DOHH2 (cell line): Measurements from ENCODE around the gene PYGM.

Source experiments
- H3F3A ChIP-seq: fragments of 200-600 bp; sonication (generic), shearing (Covaris generic); 2 replicates; pipeline ENCODE4 v1.6.0; 2016; ENCODE audit warnings: antibody characterized with exemption, mild to moderate bottlenecking; ENCODE audit not compliant: control insufficient read depth, insufficient read depth
- H3K27ac ChIP-seq: fragments of 200-600 bp; sonication (generic); 2 replicates; pipeline ENCODE4 v1.5.1; 2014; ENCODE audit warnings: low read depth, mild to moderate bottlenecking, low read length, moderate library complexity
- H3K27me3 ChIP-seq: fragments of 200-600 bp; sonication (generic); 2 replicates; pipeline ENCODE4 v1.6.1; 2014; ENCODE audit warnings: mild to moderate bottlenecking, low read length, mixed read lengths; ENCODE audit not compliant: control insufficient read depth
- H3K36me3 ChIP-seq: fragments of 200-600 bp; sonication (generic); 2 replicates; pipeline ENCODE4 v1.6.1; 2014; ENCODE audit warnings: mild to moderate bottlenecking, low read length, moderate library complexity, mixed read lengths; ENCODE audit not compliant: control insufficient read depth
- H3K4me1 ChIP-seq: fragments of 200-600 bp; sonication (generic); 2 replicates; pipeline ENCODE4 v1.6.1; 2014; ENCODE audit warnings: mild to moderate bottlenecking, low read length, mixed read lengths; ENCODE audit not compliant: control insufficient read depth
- H3K4me2 ChIP-seq: fragments of 200-600 bp; sonication (generic); 2 replicates; pipeline ENCODE4 v1.6.0; 2014; ENCODE audit warnings: mild to moderate bottlenecking, low read length, moderate library complexity
- H3K4me3 ChIP-seq: fragments of 200-600 bp; sonication (generic); 2 replicates; pipeline ENCODE4 v1.5.1; 2014; ENCODE audit warnings: mild to moderate bottlenecking, low read length, mixed read lengths
- H3K79me2 ChIP-seq: fragments of 200-600 bp; sonication (generic); 2 replicates; pipeline ENCODE4 v1.6.1; 2014; ENCODE audit warnings: mild to moderate bottlenecking, low read length, mixed read lengths; ENCODE audit not compliant: control insufficient read depth
- H3K9me2 ChIP-seq: fragments of 200-600 bp; sonication (generic); replicated peaks from 2 replicates; pipeline ENCODE4 v1.6.1; 2014; ENCODE audit warnings: mild to moderate bottlenecking, low read length, mixed read lengths; ENCODE audit not compliant: control insufficient read depth
- H3K9me3 ChIP-seq: fragments of 200-600 bp; sonication (generic); 2 replicates; pipeline ENCODE4 v1.6.1; 2014; ENCODE audit warnings: antibody characterized with exemption, low read length, mixed read lengths; ENCODE audit not compliant: control insufficient read depth, insufficient read depth
- H4K20me1 ChIP-seq: fragments of 200-600 bp; sonication (generic); 2 replicates; pipeline ENCODE4 v1.6.0; 2014; ENCODE audit warnings: low read depth, mild to moderate bottlenecking, antibody characterized with exemption, low read length, moderate library complexity; ENCODE audit not compliant: control insufficient read depth, insufficient read depth
- CTCF ChIP-seq: fragments of 200-600 bp; sonication (generic); IDR thresholded peaks from one replicate; pipeline ENCODE4 v1.5.1; 2014; ENCODE audit warnings: antibody characterized with exemption, mild to moderate bottlenecking, low read depth, low read length; ENCODE audit not compliant: poor library complexity, severe bottlenecking
- EZH2phosphoT487 ChIP-seq: fragments of 200-600 bp; sonication (generic); IDR thresholded peaks from 2 replicates; pipeline ENCODE4 v1.6.1; 2017; ENCODE audit warnings: borderline replicate concordance, mild to moderate bottlenecking, antibody characterized with exemption, low read length, moderate library complexity, mixed read lengths

PYGM gene

DNA sequence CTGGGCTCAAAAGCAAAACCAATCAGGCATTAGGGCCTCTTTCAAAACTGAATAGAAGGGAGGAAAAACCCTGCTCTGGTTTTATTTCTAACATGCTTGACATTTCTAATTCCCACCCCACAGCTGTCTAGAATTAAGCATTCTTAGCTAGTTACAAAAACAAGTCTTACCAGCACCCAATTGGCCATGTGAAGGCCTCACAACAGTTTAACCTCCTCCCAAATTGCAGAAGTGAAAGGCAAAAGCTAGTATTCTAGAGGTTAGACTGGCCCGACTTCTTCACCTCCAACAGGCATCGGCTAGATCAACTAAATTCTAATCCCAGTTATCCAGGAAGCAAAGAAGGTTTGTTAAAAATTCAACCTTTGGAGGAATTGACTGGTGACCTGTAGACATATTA, 12.1 kb upstream of the PYGM start:
- TF ChIP-seq CTCF (no peak), EZH2phosphoT487 (no peak)
- Histone ChIP-seq H4K20me1 (peaks cover 60% of the 10 kb centered on the region), H3K79me2 (peaks cover 98% of the 10 kb centered on the region), H3K9me3 (no peaks in the 10 kb centered on the region), H3K9me2 (no peaks in the 10 kb centered on the region), H3K27me3 (no peaks in the 10 kb centered on the region), H3K36me3 (peaks cover 100% of the 10 kb centered on the region), H3K4me2 (peak overlapping the region; percentile 85), H3F3A (peaks cover 93% of the 10 kb centered on the region), H3K4me1 (peaks cover 87% of the 10 kb centered on the region), H3K27ac (peak overlapping the region; percentile 86), H3K4me3 (peak overlapping the region; percentile 57)

DNA sequence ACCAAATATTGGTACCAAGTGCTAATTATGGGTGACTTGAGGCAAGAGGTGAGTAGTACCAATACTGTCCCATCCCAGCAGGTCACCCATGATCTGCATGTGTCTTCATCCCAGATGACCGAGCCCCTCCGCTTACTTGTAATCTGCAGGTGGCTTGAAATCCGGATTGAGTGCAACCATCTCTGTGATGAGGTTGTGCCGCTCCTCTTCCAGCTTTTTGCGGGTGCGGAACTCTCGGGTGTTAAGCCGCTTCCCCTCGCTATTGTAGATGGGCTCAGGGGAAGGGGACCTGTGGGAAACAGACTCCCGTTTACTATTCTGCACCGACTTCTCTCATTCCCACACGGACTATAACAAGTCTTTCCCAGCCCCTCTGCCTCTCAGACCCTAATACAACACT, 10.3 kb upstream of the PYGM start:
- peaks cover 78% of the 10 kb centered on the region for H3F3A ChIP-seq
- peaks cover 85% of the 10 kb centered on the region for H3K79me2 ChIP-seq
- no peak for TF ChIP-seq EZH2phosphoT487
- no peak for TF ChIP-seq CTCF
- no peaks in the 10 kb centered on the region for H3K9me3 ChIP-seq
- H3K4me1 ChIP-seq: peaks cover 77% of the 10 kb centered on the region
- no peak overlapping the region for H3K27ac ChIP-seq
- no peaks in the 10 kb centered on the region for H3K9me2 ChIP-seq
- H3K4me3 ChIP-seq: no peak overlapping the region
- H3K27me3 ChIP-seq: no peaks in the 10 kb centered on the region
- no peak overlapping the region for H3K4me2 ChIP-seq
- H4K20me1 ChIP-seq: peaks cover 47% of the 10 kb centered on the region
- peaks cover 99% of the 10 kb centered on the region for H3K36me3 ChIP-seq

DNA sequence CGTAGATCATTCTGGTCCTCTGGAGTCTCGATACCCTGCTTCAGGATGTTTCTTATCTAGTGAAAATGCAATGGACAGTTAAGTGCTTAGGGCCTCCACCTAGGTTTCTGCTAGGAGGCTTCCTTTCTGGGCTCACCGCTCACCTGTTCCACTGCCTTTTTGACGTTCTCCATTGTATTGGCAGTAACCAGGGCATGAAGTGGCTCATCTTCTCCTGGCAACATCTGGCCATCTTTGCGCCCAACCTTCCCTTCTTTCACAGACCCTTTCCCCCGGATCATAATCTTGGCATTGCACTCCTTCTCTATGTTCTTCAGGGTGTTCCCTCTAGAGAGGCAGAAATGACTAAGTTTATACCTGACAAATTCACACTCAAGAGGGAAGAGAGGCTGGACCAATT, 9.5 kb upstream of the PYGM start:
- Histone ChIP-seq H3K4me1 (peaks cover 77% of the 10 kb centered on the region), H3K36me3 (peaks cover 99% of the 10 kb centered on the region), H3K9me2 (no peaks in the 10 kb centered on the region), H3F3A (peaks cover 80% of the 10 kb centered on the region), H3K79me2 (peaks cover 79% of the 10 kb centered on the region), H3K9me3 (no peaks in the 10 kb centered on the region), H3K27ac (no peak overlapping the region), H4K20me1 (peaks cover 49% of the 10 kb centered on the region), H3K4me2 (no peak overlapping the region), H3K27me3 (no peaks in the 10 kb centered on the region), H3K4me3 (no peak overlapping the region)
- TF ChIP-seq EZH2phosphoT487 (no peak), CTCF (no peak)
